GM18511 (cell line): ENCODE measurements around the gene PCDHA8.
"Not testable (repeated sequence)": the region's sequence is repeated elsewhere in the genome, so short reads cannot be mapped to it uniquely, and the experiment has no call there.

Experiments used
- ATAC-seq: cut with Tn5 transposase; IDR thresholded peaks from one replicate; pipeline ENCODE4 v1.9.1; 2021; ENCODE audit warnings: mild to moderate bottlenecking, moderate library complexity; ENCODE audit not compliant: unreplicated experiment

PCDHA8 gene

DNA sequence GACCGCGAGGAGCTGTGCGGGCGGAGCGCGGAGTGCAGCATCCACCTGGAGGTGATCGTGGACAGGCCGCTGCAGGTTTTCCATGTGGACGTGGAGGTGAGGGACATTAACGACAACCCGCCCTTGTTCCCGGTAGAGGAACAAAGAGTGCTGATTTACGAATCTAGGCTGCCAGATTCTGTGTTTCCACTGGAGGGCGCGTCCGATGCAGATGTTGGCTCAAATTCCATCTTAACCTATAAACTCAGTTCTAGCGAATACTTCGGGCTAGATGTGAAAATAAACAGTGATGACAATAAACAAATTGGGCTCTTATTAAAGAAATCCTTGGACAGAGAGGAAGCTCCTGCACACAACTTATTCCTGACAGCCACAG lies 12.6 kb upstream of the PCDHA8 start:
- ATAC-seq, result no peak

DNA sequence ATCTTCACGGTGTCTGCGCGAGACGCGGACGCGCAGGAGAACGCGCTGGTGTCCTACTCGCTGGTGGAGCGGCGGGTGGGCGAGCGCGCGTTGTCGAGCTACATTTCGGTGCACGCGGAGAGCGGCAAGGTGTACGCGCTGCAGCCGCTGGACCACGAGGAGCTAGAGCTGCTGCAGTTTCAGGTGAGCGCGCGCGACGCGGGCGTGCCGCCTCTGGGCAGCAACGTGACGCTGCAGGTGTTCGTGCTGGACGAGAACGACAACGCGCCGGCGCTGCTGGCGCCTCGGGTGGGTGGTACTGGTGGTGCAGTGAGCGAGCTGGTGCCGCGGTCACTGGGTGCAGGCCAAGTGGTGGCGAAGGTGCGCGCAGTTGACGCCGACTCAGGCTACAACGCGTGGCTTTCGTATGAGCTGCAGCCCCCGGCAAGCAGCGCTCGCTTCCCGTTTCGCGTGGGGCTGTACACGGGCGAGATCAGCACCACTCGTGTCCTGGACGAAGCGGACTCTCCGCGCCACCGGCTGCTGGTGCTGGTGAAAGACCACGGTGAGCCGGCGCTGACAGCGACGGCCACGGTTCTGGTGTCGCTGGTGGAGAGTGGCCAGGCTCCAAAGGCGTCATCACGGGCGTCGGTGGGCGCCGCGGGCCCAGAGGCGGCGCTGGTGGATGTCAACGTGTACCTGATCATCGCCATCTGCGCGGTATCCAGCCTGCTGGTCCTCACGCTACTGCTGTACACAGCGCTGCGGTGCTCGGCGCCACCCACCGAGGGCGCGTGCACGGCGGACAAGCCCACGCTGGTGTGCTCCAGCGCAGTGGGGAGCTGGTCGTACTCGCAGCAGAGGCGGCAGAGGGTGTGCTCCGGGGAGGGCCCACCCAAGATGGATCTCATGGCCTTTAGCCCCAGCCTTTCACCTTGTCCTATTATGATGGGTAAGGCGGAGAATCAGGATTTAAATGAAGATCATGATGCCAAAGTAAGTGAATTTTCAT lies 11.2 kb upstream of the PCDHA8 start:
- ATAC-seq, result not testable (repeated sequence)

DNA sequence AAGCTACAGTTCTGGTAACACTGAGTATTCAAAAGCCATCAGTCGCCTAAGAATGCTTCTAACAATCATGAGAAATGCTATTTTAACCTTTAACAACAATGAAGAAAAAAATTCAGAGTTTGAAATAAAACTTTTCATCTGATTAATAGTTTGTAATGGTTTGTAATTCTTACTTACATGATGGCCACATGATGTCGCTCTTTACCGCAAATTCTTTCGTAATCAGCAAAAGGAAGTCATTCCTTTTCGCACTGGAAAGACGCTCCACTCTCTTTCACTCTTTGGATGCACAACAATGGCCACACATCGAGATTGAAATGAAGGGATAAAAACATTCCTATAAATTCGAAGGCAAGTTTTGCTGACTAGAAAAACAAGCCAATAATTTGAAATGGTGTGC lies 7.0 kb upstream of the PCDHA8 start, which contains the start of gene PCDHA7:
Gene PCDHA7, plus strand, starts transcription at position 277 of the 400 bp plus-strand sequence. Its CDS starts 115 bp downstream, at position 392.
- ATAC-seq, result no peak

DNA sequence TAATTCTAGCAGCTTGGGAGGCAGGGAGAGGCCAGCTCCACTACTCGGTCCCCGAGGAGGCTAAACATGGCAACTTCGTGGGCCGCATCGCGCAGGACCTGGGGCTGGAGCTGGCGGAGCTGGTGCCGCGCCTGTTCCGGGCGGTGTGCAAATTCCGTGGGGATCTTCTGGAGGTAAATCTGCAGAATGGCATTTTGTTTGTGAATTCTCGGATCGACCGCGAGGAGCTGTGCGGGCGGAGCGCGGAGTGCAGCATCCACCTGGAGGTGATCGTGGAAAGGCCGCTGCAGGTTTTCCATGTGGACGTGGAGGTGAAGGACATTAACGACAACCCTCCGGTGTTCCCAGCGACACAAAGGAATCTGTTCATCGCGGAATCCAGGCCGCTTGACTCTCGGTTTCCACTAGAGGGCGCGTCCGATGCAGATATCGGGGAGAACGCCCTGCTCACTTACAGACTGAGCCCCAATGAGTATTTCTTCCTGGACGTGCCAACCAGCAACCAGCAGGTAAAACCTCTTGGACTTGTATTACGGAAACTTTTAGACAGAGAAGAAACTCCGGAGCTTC lies 6.5 kb upstream of the PCDHA8 start:
- not testable (repeated sequence) for ATAC-seq

DNA sequence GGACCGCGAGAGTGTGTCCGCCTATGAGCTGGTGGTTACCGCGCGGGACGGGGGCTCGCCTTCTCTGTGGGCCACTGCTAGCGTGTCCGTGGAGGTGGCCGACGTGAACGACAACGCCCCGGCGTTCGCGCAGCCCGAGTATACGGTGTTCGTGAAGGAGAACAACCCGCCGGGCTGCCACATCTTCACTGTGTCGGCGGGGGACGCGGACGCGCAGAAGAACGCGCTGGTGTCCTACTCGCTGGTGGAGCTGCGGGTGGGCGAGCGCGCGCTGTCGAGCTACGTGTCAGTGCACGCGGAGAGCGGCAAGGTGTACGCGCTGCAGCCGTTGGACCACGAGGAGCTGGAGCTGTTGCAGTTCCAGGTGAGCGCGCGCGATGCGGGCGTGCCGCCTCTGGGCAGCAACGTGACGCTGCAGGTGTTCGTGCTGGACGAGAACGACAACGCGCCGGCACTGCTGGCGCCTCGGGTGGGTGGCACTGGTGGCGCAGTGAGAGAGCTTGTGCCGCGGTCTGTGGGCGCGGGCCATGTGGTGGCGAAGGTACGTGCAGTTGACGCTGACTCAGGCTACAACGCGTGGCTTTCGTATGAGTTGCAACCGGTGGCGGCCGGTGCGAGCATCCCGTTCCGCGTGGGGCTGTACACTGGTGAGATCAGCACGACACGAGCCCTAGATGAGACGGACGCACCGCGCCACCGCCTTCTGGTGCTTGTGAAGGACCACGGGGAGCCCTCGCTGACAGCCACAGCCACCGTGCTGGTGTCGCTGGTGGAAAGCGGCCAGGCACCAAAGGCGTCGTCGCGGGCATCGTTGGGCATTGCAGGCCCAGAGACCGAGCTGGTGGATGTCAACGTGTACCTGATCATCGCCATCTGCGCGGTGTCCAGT lies 5.1 kb upstream of the PCDHA8 start:
- no peak for ATAC-seq

DNA sequence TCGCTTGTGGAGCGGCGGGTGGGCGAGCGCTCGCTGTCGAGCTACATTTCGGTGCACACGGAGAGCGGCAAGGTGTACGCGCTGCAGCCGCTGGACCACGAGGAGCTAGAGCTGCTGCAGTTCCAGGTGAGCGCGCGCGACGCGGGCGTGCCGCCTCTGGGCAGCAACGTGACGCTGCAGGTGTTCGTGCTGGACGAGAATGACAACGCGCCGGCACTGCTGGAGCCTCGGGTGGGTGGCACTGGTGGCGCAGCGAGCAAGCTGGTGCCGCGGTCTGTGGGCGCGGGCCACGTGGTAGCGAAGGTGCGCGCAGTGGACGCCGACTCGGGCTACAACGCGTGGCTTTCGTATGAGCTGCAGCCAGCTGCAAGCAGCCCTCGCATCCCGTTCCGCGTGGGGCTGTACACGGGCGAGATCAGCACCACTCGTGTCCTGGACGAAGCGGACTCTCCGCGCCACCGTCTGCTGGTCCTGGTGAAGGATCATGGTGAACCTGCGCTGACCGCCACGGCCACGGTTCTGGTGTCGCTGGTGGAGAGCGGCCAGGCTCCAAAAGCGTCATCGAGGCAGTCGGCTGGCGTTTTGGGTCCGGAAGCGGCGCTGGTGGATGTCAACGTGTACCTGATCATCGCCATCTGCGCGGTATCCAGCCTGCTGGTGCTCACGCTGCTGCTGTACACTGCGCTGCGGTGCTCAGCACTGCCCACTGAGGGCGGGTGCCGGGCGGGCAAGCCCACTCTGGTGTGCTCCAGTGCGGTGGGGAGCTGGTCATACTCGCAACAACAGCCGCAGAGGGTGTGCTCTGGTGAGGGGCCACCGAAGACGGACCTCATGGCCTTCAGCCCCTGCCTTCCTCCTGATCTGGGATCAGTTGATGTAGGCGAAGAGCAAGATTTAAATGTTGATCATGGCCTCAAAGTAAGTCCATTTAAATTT lies 2.1 kb downstream of the PCDHA8 start:
- ATAC-seq, result no peak

DNA sequence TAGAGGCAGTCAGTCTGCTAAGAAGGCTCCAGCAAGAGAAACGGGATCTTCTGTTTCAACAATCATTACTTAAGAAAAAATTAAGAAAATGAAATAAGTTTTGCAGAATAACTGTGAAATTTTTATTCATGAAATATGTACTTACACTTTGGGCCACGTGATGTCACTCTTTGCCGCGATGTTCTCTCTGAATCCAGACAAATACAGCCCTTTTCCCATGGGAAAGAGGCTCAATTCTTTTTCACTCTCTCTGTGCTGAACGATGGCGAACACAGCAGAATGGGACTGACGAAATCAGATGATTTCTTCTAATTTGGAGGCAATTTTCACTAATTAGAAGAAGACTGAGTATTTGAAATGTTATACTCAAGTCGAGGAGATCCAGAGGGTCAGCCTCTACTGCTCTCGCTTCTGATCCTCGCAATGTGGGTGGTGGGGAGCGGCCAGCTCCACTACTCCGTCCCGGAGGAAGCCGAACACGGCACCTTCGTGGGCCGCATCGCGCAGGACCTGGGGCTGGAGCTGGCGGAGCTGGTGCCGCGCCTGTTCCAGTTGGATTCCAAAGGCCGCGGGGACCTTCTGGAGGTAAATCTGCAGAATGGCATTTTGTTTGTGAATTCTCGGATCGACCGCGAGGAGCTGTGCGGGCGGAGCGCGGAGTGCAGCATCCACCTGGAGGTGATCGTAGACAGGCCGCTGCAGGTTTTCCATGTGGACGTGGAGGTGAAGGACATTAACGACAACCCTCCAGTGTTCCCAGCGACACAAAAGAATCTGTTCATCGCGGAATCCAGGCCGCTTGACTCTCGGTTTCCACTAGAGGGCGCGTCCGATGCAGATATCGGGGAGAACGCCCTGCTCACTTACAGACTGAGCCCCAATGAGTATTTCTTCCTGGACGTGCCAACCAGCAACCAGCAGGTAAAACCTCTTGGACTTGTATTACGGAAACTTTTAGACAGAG lies 7.4 kb downstream of the PCDHA8 start, which contains the start of gene PCDHA9:
Gene PCDHA9, plus strand, starts transcription at position 244 of the 964 bp plus-strand sequence. Its CDS starts 114 bp downstream, at position 358.
- not testable (repeated sequence) for ATAC-seq

DNA sequence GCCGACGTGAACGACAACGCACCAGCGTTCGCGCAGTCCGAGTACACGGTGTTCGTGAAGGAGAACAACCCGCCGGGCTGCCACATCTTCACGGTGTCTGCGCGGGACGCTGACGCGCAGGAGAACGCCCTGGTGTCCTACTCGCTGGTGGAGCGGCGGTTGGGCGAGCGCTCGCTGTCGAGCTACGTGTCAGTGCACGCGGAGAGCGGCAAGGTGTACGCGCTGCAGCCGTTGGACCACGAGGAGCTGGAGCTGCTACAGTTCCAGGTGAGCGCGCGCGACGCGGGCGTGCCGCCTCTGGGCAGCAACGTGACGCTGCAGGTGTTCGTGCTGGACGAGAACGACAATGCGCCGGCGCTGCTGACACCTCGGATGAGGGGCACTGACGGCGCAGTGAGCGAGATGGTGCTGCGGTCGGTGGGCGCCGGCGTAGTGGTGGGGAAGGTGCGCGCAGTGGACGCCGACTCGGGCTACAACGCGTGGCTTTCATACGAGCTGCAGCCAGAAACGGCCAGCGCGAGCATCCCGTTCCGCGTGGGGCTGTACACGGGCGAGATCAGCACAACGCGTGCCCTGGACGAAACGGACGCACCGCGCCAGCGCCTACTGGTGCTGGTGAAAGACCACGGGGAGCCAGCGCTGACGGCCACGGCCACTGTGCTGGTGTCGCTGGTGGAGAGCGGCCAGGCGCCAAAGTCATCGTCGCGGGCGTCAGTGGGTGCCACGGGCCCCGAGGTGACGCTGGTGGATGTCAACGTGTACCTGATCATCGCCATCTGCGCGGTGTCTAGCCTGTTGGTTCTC lies 9.0 kb downstream of the PCDHA8 start:
- ATAC-seq, result not testable (repeated sequence)

DNA sequence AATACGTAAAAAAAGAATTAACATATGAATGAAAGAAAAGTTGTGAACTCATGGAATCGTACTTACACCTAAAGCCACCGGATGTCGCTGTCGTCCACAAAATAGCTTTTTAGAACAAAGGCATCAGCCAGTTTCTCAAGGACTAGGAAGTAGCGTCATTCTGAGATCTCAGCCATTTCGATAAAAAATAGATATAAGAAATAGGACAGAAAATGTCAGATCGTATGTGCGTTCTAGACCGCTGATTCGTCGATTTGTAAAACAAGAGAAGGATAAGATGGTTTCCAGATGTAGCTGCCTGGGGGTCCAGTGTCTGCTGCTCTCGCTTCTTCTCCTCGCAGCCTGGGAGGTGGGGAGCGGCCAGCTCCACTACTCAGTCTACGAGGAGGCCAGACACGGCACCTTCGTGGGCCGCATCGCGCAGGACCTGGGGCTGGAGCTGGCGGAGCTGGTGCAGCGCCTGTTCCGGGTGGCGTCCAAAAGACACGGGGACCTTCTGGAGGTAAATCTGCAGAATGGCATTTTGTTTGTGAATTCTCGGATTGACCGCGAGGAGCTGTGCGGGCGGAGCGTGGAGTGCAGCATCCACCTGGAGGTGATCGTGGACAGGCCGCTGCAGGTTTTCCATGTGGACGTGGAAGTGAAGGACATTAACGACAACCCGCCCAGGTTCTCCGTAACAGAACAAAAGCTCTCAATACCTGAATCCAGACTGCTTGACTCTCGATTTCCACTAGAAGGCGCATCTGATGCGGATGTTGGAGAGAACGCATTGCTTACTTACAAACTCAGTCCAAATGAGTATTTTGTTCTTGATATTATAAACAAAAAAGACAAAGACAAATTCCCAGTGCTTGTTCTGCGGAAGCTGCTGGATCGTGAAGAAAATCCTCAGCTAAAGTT lies 15.0 kb downstream of the PCDHA8 start, which contains the start of gene PCDHA10:
Gene PCDHA10, plus strand, starts transcription at position 126 of the 903 bp plus-strand sequence. Its CDS starts 152 bp downstream, at position 278.
- ATAC-seq, result no peak

DNA sequence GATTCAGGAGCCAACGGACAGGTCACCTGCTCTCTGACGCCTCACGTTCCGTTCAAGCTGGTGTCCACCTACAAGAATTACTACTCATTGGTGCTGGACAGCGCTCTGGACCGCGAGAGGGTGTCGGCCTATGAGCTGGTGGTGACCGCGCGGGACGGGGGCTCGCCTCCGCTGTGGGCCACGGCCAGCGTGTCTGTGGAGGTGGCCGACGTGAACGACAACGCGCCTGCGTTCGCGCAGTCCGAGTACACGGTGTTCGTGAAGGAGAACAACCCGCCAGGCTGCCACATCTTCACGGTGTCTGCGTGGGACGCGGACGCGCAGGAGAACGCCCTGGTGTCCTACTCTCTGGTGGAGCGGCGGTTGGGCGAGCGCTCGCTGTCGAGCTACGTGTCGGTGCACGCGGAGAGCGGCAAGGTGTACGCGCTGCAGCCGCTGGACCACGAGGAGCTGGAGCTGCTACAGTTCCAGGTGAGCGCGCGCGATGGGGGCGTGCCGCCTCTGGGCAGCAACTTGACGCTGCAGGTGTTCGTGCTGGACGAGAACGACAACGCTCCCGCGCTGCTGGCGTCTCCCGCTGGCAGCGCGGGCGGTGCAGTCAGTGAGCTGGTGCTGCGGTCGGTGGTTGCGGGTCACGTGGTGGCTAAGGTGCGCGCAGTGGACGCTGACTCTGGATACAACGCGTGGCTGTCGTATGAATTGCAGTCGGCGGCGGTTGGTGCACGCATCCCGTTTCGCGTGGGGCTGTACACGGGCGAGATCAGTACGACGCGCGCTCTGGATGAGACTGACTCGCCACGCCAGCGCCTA lies 16.4 kb downstream of the PCDHA8 start:
- no peak for ATAC-seq

DNA sequence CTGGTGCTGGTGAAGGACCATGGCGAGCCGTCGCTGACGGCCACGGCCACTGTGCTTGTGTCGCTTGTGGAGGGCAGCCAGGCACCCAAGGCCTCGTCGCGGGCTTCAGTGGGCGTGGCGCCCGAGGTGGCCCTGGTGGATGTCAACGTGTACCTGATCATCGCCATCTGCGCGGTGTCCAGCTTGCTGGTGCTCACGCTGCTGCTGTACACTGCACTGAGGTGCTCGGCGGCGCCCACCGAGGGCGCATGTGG lies 16.9 kb downstream of the PCDHA8 start:
- no peak for ATAC-seq

DNA sequence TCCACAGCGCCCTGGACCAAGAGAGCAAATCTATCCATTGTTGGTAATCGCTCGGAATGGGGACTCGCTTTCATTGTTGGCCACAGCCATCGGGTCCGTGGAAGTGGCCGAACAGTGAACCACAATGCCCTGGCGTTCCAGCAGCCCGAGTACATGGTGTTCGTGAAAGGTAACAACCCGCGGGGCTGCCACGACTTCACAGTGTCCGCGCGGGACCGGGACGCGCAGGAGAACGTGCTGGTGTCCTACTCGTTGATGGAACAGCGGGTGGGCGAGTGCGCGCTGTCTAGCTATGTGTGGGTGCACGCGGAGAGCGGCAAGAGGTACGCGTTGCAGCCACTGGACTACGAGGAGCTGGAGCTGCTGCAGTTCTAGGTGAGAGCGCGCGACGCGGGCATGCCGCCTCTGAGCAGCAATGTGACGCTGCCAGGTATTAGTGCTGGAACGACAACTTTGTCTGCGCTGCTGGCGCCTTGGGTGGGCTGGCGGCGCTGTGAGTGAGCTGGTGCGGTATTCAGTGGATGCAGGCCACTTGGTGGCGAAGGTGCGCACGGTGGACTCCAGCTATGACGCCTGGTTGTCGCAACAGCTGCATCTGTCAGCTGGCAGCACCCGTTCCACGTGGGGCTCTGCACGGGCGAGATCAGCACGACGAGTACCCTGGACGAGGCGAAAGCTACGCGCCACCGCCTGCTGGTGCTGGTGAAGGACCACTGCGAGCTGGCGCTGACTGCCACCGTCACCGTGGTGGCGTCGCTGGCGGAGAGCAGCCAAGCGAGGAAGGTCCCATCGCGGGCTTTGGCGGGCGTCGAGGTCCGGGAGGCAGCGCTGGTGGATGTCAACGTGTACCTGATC lies 21.7 kb downstream of the PCDHA8 start:
- no peak for ATAC-seq

DNA sequence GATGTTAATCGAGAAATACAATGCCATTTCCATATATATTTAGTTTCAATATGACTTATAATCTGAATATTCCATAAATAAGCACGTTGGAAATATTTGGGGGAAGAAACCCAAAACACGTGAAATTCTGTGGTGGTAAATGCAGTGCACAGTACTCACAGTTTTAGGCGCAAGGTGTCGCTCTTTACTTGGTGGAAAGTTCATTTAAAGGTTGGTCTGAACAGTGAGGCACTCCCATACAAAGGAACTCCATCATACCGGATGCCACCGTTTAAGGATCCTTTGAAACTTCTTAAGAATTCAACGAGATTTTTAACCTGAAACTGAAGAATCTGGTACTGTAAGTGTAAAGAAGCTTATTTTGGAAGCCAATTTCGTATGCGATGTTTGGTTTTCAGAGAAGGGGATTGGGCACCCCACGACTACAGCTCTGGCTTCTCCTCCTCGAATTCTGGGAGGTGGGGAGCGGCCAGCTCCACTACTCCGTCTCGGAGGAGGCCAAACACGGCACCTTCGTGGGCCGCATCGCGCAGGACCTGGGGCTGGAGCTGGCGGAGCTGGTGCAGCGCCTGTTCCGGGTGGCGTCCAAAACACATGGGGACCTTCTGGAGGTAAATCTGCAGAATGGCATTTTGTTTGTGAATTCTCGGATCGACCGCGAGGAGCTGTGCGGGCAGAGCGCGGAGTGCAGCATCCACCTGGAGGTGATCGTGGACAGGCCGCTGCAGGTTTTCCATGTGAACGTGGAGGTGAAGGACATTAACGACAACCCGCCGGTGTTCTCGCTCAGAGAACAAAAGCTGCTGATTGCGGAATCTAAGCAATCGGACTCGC lies 28.0 kb downstream of the PCDHA8 start, which contains the start of gene PCDHA11:
Gene PCDHA11, plus strand, starts transcription at position 237 of the 834 bp plus-strand sequence. Its CDS starts 147 bp downstream, at position 384.
- ATAC-seq, result no peak

DNA sequence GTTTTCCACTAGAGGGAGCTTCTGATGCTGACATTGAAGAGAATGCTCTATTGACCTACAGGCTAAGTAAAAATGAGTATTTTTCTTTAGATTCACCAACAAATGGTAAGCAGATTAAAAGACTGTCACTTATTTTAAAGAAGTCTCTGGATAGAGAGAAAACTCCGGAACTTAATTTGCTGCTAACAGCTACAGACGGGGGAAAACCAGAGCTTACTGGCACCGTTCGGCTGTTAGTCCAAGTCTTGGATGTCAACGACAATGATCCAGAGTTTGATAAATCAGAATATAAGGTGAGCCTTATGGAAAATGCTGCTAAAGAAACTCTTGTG lies 28.5 kb downstream of the PCDHA8 start:
- no peak for ATAC-seq
